HG03571 (cell line): Measurements from ENCODE around the gene TPTE.
"Not testable (repeated sequence)": the region's sequence is repeated elsewhere in the genome, so short reads cannot be mapped to it uniquely, and the experiment has no call there.

Experiments used
- ATAC-seq: cut with Tn5 transposase; IDR thresholded peaks from one replicate; pipeline ENCODE4 v1.9.1; 2021; ENCODE audit not compliant: unreplicated experiment

The TPTE gene

DNA sequence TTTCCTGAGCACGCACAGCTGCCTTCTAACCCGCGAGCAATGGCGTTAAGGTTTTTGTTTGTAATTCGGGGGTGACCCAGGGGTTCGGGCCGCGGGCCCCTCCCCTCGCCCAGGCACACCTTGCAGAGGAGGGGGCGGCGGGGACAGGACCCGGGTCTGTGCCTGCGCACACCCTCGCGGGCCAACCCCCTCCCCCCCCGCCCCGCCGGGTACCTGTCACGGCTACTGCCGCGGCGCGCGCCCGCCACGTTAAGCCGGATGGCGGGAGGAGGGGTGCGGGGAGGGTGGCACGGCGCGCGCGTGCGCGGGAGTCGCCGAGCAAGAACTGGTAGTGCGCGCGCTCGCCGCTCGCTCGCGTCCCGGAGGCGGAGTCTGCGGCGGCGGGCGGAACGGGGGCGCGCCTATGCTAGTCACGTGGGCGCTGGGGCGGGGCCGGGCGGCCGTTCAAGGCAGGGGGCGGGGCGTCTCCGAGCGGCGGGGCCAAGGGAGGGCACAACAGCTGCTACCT is at the start of gene TPTE:
TPTE (plus strand) TSS at position 493 of the 508 bp plus-strand sequence. CDS start 17,141 bp downstream, outside the sequence.
- no peak for ATAC-seq

DNA sequence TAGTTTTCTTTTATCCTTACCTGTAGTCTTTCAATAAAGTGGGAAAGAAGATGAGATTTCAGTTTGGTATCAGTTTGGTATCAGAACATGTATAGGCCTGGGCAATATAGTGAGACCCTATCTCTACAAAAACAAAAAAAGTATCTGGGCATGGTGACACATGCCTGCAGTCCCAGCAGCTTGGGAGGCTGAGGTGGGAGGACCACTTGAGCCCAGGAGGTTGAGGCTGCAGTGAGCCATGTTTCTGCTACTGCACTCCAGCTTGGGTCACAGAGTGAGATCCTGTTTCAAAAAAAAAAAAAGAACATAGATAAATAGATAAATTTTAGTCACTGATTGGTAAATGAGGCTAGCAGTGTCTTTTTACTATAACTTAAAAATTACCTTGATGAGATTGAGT is 49.4 kb upstream of the TPTE start:
- ATAC-seq, result not testable (repeated sequence)

DNA sequence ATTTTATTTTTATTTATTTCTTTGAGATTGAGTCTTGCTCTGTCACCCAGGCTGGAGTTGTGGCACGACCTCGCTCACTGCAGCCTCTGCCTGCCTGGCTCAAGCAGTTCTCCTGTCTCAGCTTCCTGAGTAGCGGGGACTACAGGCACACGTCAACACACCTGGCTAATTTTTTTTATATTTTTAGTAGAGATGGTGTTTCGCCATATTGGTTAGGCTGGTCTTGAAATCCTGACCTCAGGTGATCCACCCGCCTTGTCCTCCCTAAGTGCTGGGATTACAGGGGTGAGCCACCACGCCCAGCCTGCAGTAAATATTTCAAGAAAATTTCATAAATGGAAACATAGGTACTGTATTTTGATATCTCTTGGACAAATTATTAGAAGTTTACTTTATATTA is 43.6 kb upstream of the TPTE start:
- ATAC-seq, result not testable (repeated sequence)

DNA sequence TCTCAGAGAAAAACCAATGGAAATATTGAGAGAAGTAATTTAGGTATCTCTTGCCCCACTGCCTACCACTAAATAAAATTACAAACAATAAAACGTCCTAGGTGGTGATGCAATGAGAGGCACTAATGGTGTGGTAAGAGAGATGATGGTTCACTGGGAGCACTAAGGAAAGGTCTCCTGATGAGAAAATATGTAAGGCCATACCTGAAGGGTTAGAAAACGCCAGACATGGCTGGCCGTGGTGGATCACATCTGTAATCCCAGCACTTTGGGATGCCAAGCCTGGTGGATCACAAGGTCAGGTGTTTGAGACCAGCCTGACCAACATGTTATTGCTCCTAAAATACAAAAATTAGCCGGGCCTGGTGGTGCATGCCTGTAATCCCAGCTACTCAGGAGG is 41.5 kb upstream of the TPTE start:
- not testable (repeated sequence) for ATAC-seq

DNA sequence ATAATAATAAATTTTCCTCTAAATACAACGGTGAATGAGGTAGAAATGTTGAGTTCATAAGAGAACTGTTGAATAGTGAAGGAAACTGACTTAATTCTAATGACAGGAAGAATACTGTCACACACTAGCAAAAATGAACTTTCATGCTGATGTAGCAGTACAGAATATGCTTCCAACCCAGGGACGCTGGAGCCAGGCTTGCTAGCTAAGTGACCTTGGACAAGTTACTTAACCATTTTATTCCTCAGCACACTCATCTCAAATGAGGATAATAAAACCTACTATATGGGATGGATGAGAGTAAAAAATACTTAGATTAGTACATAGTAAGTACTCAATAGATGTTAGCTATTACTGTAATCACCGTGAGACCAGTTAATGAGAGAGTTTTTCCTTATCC is 36.5 kb upstream of the TPTE start:
- ATAC-seq, result not testable (repeated sequence)

DNA sequence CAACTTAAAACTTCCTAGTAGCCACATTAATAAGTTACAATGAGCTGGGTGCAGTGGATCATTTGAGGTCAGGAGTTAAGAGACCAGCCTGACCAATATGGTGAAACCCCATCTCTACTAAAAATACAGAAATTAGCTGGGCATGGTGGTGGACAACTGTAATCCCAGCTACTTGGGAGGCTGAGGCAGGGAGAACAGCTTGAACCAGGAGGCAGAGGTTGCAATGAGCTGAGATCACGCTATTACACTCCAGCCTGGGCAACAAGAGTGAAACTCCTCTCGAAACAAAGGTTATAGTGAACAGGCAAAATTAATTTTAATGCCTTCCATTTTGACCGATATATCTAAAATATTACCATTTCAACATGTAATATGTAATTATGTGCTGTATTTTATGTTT is 30.9 kb upstream of the TPTE start:
- not testable (repeated sequence) for ATAC-seq

DNA sequence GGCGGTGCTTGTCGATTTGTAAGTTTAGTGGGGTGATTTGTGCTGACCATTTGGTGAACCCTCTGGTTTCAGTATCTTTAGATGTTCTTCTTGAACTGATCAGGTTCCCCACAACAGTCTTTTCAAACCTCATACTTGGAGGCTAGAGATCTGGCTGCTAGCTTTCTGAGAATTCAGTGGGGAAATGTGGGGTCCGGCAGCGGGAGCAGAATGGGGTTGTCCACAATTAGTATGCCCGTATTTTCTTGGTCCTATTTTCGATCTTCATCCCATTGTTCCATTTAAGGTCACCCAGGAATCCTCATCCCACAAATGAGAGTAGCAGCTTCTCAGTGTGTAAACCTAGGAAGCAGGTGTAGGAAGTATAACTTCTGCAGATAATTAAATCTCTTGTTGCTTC is 10.3 kb upstream of the TPTE start:
- no peak for ATAC-seq

DNA sequence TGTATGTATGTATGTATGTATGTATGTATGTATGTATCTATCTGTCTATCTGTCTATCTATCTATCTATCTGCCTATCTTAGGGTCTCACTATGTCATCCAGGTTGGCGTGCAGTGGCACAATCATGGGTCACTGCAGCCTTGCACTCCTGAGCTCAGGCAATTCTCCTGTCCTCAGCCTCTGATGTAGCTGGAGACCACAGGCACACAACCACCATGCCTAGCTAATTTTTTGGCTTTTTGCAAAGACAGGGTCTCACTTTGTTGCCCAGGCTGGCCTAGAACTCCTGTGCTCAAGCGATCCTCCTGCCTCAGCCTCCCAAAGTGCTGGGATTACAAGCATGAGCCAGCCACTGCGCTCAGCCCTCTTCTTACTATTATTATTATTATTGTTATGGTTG is 4.5 kb upstream of the TPTE start:
- not testable (repeated sequence) for ATAC-seq

DNA sequence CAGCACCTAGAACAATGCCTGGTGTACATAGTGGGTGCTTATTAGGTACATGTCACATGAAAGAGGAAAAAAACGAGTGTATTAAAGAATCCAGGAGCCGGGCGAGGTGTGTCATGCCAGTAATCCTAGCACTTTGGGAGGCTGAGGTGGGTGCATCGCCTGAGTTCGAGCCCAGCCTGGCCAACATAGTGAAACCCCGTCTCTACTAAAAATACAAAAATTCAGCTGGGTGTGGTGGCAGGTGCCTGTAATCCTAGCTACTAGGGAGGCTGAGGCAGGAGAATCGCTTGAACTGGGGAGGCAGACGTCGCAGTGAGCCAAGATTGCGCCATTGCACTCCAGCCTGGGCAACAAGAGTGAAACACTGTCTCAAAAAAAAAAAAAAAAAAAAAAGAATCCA is 3.5 kb upstream of the TPTE start:
- not testable (repeated sequence) for ATAC-seq

DNA sequence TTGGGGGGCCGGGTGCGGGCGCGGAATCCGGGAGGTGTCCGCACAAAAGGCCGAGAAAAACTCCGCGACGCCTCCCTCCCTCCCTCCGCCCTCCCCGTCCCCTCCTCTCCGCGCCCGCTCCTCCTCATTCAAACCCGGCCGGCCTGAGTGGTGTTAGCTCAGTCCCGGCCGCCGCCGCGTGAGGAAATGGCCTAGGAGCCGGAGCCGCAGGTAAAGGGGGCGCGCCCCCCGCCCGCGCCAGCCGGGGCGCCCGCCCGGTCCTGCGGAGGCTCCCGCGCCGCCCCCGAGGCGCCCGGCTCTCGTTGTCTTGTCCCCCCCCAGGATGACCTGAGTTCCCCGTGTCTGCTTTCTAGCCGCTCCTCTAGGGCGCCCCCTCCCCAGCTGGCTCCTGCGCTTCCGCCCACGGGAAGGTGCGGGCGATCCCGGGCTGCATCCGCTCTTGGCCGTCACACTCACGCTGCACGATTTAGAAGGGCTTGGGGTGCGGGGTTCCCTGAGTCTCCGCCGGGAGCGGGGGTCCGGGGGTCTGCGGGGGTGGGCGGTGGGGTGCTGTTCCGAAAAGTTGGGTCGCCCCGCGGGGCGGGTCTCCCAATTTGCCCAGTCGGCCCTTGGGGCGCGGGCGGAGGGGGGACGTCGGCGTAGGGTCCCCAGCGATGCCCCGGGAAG is 585 bp downstream of the TPTE start:
- not testable (repeated sequence) for ATAC-seq

DNA sequence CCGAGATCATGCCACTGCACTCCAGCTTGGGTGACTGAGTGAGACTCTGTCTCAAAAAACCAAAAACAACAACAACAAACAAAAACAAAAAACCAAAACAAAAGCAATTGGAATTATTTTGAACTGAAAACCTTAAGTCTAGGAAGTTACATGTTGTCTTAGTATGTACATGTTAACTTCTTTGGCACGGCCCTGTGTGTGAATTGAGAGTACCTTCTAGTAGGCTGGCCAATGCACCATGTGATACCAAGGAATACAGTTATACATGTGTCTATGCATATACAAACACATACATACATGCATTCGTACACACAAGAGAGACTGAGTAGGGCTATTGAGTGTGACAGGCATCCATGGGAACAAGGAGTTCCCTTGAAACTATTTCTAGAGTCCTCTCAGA is 18.6 kb downstream of the TPTE start:
- ATAC-seq, result no peak

DNA sequence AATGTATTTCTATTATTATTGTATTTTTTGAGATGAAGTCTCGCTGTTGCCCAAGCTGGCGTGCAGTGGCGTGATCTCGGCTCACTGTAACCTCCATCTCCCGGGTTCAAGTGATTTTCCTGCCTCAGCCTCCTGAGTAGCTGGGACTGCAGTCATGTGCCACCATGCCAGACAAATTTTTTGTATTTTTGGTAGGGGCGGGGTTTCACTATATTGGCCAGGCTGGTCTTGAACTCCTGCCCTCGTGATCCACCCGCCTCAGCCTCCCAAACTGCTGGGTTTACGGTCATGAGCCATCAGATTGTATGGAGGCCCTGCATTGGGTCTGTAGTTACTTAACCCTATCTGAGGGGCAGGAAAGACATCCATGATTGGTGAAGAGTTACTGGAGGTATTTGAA is 23.0 kb downstream of the TPTE start:
- ATAC-seq, result not testable (repeated sequence)

DNA sequence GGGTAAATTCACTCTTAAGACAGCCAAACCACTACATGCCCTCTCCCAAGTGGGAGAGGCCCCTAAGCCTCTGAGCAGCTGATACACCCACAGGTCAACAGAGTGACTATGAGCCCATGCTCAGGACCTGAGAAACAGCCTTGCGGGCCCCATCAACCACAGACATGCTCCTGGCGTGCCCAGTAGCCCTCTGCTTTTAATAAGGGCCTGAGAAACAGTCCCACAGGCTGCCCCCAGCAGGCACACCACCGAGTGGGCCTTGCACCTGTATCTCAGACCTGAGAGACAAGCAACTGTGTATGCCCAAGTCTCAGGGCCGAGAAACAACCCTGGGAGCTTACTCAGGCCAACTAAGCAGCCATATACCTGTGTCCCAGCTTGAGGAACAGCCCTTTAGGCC is 26.5 kb downstream of the TPTE start:
- not testable (repeated sequence) for ATAC-seq

DNA sequence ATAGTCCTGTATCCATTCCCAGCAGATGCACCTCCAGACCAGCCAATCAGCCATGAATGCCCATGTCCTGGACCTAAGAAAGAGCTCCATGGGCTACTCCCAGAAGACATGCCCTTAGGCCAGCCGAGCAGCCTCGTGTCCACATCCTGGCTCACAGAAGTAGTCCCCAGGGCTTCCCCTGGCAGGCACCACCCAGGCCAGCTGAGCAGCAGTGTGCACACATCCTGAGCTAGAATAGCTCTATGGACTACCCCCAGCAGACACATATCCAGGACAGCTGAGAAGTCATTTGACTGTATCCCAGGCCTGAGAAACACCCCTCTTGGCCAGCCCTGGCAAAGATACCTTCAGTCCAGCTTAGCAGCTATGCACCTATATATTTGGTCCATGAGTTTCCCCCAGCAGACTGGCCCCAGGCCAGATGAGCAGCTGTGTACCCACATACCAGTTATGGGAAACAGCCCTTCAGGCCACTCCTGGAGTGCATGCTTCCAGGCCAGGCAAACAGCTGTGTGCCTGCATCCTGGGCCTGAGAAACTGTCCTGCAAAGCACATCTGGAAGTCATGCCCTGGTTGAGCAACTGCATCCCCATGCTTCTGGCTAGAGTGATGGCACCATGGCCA is 27.1 kb downstream of the TPTE start:
- ATAC-seq, result not testable (repeated sequence)

DNA sequence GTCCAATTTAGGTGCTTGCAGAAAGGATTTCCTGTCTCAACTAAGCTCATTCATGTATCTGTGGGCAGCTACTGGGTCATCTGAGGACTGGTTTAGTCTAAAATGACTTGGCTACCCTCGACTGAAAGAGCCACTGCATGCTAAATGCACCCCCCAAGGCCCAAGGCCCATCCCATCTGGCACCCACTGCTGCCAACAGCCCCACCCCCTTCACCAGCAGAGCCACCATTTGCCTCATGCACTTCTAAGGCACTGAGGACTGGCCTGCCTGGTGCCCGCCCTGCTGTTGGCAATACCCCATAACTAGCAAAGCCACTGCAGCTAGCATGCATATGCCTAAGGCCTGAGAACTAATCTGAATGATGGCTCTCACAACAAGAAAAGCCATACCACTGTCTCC is 49.4 kb downstream of the TPTE start:
- not testable (repeated sequence) for ATAC-seq

DNA sequence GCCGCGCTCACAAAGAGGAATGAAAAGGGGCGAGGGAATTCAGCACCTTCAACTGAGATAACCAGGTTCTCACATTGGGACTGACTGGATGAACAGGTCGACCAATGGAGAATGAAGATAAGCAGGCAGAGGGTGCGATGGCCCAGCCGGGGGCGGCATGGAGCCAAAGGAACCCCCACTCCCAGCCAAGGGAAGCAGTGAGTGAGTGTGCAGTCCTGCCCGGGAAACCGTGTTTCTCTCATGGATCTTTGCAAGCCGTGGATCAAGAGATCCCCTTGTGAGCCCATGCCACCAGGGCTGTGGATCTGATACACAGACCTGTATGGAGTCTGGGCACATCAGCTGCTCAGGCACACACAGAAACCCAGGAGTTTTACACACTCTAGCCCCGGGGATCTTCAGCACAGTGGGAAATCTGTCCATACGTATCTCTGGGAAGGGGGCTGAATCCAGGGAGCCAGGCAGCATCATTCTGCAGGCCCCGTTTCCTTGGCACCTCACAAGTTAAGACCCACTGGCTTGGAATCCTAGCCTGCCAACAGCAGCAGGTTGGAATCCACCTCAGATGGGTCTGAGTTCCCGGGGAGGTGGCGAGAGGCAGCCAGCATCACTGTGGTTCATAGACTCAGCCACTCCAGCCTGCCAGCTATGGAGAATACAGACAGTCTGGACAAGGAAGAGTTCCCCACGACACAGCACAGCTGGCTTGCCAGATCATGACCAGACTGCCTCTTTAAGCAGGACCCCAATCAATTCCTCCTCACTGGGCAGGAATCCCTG is 53.3 kb downstream of the TPTE start:
- ATAC-seq, result not testable (repeated sequence)

DNA sequence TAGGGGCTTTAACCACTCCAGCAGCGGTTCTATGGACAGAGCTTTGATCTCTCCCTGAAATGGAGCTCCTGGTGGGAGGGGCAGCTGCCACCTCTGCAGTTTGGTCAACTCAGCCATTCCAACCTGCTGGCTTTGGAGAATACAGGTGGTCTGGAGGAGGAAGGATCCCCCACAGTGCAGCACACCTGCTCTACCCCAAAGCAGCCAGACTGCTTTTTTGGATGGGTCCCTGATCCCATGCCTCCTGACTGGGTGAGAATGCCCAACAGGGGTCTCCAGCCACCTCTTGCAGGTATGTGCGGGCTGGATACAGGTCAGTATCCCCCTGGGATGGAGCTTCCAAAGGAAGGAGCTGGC is 53.9 kb downstream of the TPTE start:
- no peak for ATAC-seq

DNA sequence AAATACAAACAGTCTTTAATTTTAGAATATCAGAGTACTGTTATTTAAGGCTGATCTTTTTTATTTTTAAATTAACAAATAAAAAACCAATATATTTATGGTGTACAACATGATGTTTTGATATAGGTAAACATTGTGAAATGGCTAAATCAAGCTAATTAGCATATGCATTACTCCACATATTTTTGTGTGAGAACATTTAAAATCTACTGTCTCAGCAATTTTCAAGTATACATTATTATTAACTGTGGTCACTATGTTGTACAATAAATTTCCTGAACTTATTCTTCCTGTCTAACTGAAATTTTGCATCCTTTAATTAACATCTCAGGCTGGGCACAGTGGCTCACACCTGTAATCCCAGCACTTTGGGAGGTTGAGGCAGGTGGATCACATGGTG is 57.5 kb downstream of the TPTE start:
- not testable (repeated sequence) for ATAC-seq

DNA sequence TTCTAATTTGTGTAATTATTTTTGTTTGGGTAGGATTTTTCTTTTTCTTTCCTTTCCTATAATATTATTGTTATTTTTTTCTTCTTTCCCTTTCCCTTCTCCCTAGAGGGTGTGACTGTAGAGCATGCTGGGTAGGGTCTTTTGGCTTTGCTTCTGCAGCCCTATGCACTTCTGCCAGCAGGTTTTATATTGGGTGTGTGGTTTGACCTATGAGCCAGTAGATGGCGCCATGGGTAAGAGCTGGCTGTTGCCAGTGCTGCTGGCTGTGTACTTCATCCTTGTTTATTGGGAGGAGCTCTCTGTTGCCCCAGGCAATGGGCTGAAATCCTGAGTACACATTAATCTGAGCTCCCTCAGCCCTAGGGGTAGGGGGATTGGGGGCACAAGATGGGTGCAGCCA is 67.7 kb downstream of the TPTE start:
- not testable (repeated sequence) for ATAC-seq

DNA sequence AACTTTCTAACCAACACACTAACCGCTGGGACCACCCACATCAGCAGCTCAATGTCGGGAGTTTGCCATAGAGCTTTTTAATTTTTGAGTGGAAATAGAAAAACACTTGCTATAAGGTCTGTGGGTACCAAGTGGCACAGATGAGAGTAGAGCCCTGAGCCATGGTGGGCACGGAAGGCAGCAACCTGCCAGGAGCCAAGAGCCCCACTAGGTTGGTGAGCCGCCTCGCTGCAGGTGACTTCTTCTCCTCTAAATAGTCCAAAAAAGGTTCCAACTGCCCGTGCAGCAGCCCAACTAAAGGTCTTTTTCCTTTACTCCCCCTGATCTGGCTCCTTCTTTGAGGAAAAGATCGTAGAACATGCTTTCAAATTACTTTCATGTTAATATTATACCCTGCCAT is 85.7 kb downstream of the TPTE start:
- ATAC-seq, result not testable (repeated sequence)

DNA sequence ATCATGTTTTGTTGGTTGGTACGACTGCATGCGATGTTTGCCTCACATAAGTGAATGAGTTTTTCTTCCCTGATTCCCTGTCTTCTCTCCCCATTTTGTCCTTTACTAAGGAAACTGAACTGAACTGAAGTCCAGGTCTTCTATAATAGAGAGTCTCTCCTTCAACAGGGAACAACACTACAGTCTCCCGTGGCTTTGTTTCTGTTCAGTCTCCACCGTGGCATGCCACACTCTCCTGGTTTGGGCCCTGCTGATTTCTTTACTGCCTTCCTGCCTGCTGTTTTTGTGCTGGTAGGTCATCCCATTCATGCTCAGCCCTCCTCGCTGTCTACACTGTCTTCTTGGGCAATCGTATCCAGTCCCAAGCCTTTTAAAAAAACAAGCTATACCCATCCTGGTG is 92.9 kb downstream of the TPTE start:
- ATAC-seq, result not testable (repeated sequence)

DNA sequence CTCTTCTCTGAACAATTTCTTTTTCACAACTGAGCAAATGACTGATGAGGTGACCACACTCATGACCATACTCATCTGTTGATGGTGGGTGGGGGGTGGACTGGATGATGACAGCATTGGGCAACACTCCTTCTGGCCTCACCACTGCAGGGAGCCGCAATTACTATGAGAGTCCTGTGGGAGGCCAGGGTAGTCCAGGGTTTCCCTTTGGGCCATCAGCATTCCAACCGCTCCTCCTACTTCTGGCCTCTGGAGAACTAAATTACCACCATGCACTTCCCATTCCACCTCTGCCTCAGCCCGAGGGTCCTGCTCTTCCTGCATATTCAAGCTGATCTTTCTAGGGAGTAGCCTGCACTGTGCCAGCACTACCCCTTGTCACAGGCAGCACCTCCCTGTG is 94.7 kb downstream of the TPTE start:
- not testable (repeated sequence) for ATAC-seq
